HL-60 (cell line): Measurements from ENCODE around the gene AKAP6.

Source experiments
- DNase-seq, 2 experiments: peaks; one replicate each; pipeline ENCODE4 v3.0.0-alpha.2; 2010 to 2020; ENCODE audit warnings: low read depth in 1 of 2, low spot score in 1 of 2
- H3K27ac ChIP-seq: fragments of 250-450 bp; sonication (Bioruptor Pico); replicated peaks from 2 replicates; pipeline ENCODE4 v1.5.1; 2020; ENCODE audit warnings: mild to moderate bottlenecking, moderate library complexity
- H3K27me3 ChIP-seq: fragments of 250-450 bp; sonication (Bioruptor Pico); 2 replicates; pipeline ENCODE4 v1.5.1; 2021; ENCODE audit warnings: mild to moderate bottlenecking, moderate library complexity; ENCODE audit not compliant: insufficient read depth, poor library complexity, severe bottlenecking
- H3K4me3 ChIP-seq: replicated peaks from 2 replicates; pipeline ENCODE4 v1.5.1; 2011; ENCODE audit warnings: mild to moderate bottlenecking, control low read depth, low read length; ENCODE audit not compliant: insufficient read depth
- GABPA ChIP-seq: IDR thresholded peaks from 2 replicates; pipeline ENCODE4 v1.6.1; 2012; ENCODE audit warnings: low read depth
- POLR2AphosphoS5 ChIP-seq: IDR thresholded peaks from 2 replicates; pipeline ENCODE4 v1.6.1; 2012; ENCODE audit warnings: low read depth
- REST ChIP-seq: IDR thresholded peaks from 2 replicates; pipeline ENCODE4 v1.6.1; 2012; ENCODE audit warnings: low read depth; ENCODE audit not compliant: insufficient replicate concordance
- SPI1 ChIP-seq: IDR thresholded peaks from 2 replicates; pipeline ENCODE4 v1.6.1; 2012; ENCODE audit warnings: low read depth, mild to moderate bottlenecking, borderline replicate concordance
- TF ChIP-seq, protein P1 (sequence below): IDR thresholded peaks from one replicate; pipeline ENCODE4 v1.5.1; 2011; ENCODE audit warnings: low read length, control low read depth, inconsistent platforms; ENCODE audit not compliant: insufficient read depth

AKAP6 gene

DNA sequence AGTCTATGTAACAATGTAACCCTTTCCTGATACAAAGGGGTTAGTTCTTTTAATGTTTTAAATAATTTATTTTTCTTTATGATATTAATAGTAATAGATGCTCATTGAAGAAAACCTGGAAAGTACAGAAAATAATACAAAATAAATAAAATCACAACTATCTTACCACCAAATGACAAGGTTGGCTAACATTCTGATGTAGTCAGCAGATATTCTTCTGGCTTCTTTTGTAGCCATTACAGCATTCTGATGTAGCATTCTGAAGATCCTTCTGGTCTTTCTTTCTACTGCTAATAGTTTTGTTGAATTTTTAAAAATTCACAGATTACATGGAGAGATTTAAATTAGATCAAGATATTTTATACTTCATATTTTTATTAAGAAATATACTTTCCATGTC is 301.6 kb downstream of the AKAP6 start:
- no peak for TF ChIP-seq SPI1
- TF ChIP-seq REST = no peak
- TF ChIP-seq, protein P1, sequence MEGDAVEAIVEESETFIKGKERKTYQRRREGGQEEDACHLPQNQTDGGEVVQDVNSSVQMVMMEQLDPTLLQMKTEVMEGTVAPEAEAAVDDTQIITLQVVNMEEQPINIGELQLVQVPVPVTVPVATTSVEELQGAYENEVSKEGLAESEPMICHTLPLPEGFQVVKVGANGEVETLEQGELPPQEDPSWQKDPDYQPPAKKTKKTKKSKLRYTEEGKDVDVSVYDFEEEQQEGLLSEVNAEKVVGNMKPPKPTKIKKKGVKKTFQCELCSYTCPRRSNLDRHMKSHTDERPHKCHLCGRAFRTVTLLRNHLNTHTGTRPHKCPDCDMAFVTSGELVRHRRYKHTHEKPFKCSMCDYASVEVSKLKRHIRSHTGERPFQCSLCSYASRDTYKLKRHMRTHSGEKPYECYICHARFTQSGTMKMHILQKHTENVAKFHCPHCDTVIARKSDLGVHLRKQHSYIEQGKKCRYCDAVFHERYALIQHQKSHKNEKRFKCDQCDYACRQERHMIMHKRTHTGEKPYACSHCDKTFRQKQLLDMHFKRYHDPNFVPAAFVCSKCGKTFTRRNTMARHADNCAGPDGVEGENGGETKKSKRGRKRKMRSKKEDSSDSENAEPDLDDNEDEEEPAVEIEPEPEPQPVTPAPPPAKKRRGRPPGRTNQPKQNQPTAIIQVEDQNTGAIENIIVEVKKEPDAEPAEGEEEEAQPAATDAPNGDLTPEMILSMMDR = no peak
- TF ChIP-seq GABPA = no peak
- TF ChIP-seq POLR2AphosphoS5 = no peak
- H3K4me3 ChIP-seq = no peak overlapping the region

GRCh38 chr14:32633224-32633859 is 304.2 kb downstream of the AKAP6 start:
- DNase-seq = no peak
- Histone ChIP-seq H3K4me3 (no peak overlapping the region), H3K27me3 (no peaks in the 10 kb centered on the region), H3K27ac (no peak overlapping the region)
- TF ChIP-seq REST (no peak), POLR2AphosphoS5 (no peak), SPI1 (no peak)

More for the DNA sequence above, 301.6 kb downstream of the AKAP6 start:
- Histone ChIP-seq H3K27me3 (no peaks in the 10 kb centered on the region), H3K27ac (no peak overlapping the region)
- DNase-seq = no peak

DNA sequence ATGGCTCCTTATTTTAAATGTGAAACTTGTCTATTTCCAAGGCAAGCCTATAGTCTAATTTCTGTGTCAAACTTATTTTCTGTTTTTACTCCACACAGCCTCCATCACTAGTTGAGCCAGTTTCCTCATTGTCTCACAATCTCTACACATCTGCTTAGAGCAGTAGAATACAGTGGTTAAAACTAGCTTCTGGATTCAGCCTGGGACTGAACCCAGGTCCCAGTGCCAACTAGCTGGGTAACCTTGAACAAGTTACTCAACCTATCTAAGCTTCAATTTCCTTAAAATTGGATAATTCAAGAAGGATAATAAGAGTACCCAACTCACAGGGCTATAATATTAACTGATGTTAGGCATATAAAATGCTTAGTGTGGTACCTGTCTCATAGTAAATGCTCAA is 304.8 kb downstream of the AKAP6 start:
- no peak for DNase-seq
- Histone ChIP-seq H3K27me3 (no peaks in the 10 kb centered on the region), H3K4me3 (no peak overlapping the region), H3K27ac (no peak overlapping the region)
- TF ChIP-seq, protein P1 = no peak
- no peak for TF ChIP-seq SPI1
- no peak for TF ChIP-seq REST
- no peak for TF ChIP-seq GABPA
- no peak for TF ChIP-seq POLR2AphosphoS5
